Brain microvascular endothelial cell (primary cell): ENCODE data around the gene RASGRF1.

ENCODE experiments used
- DNase-seq: peaks from one replicate; pipeline ENCODE4 v3.0.0-alpha.2; 2020
- H3K27ac ChIP-seq: fragments of 250-450 bp; sonication (Bioruptor Pico); 2 replicates; pipeline ENCODE4 v1.5.1; 2020; ENCODE audit warnings: mild to moderate bottlenecking, moderate library complexity
- H3K27me3 ChIP-seq: fragments of 250-450 bp; sonication (Bioruptor Pico); replicated peaks from 2 replicates; pipeline ENCODE4 v1.5.1; 2020; ENCODE audit warnings: mild to moderate bottlenecking
- H3K36me3 ChIP-seq: fragments of 250-450 bp; sonication (Bioruptor Pico); replicated peaks from 2 replicates; pipeline ENCODE4 v1.5.1; 2020; ENCODE audit warnings: mild to moderate bottlenecking
- H3K4me3 ChIP-seq: 2 replicates; pipeline ENCODE4 v1.5.1; 2011; ENCODE audit warnings: low read depth, mild to moderate bottlenecking, control low read depth, low read length, moderate library complexity
- CTCF ChIP-seq: IDR thresholded peaks from 2 replicates; pipeline ENCODE4 v1.5.1; 2011; ENCODE audit warnings: low read depth, mild to moderate bottlenecking, moderate library complexity, low read length, control low read depth, inconsistent platforms; ENCODE audit errors: missing control alignments
- in situ Hi-C: cut with HindIII; loops from 2 replicates; pipeline ENCODE4 v1.10.0; 2017; ENCODE audit warnings: low sequenced_read_pairs, low pct_ligation_motif_present

The RASGRF1 gene

DNA sequence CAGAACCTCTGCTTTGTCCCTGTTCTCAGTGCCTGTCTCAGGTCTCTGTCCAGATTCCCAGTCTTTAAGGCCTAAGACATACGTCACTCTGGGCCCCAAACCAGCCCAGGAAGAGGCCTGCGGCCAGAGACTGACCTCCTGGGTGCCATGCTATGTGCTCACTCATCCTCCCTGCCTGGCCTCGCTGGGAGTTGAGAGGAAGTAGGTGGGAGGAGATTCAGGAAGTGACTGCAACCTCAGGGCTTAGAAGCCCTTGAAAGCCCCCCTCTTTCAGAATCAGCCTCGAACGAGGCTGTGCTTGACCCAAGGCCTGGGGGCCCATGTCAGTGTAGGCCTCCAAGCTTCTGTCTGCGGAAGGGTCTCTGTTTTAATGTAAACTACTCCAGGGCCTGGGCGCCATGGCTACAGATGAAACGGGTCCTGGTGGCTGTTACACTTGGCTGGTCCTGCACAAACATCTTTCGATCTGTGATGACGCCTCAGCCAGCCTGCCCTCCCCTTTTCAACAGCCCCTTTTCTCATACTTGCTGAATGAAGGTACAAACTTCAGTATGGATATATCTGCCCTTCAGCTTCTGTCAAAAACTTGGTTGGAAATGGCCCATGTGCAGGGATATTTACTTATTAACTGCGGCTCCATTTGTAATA lies 11.7 kb downstream of the RASGRF1 start:
- DNase-seq, result no peak
- H3K27me3 ChIP-seq, result no peaks in the 10 kb centered on the region

DNA sequence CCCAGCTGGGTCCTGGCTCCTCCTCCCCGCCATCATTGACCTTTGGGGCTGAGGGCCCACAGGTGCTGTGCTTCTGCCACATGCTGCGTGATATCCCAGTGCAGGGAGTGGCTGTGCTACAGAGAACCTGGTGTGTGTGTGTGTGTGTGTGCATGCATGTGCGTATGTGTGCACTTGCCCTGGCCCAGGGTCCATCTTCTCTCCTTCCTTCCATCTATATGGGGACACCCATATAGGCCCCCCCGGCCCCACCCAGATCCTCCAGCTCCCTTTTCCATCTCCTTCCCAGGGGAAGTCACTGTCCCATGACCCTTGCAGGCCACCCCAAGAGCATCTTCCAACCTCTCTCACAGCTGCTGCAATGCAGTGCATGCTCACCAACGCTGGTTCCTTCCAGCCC lies 12.6 kb downstream of the RASGRF1 start:
- no peak overlapping the region for H3K27ac ChIP-seq
- in situ Hi-C loops, result no loop called here
- TF ChIP-seq CTCF, result no peak
- no peaks in the 10 kb centered on the region for H3K27me3 ChIP-seq
- H3K4me3 ChIP-seq, result no peak overlapping the region
- no peak for DNase-seq
- no peaks in the 10 kb centered on the region for H3K36me3 ChIP-seq

More for the DNA sequence above, 11.7 kb downstream of the RASGRF1 start:
- no peak overlapping the region for H3K4me3 ChIP-seq
- no peak for TF ChIP-seq CTCF
- in situ Hi-C loops, result no loop called here
- H3K36me3 ChIP-seq, result no peaks in the 10 kb centered on the region
- H3K27ac ChIP-seq, result no peak overlapping the region

- no peak overlapping the region for H3K4me3 ChIP-seq
- no peak for TF ChIP-seq CTCF
- no peaks in the 10 kb centered on the region for H3K36me3 ChIP-seq
- in situ Hi-C loops, result no loop called here
- no peak for DNase-seq
- no peak overlapping the region for H3K27ac ChIP-seq
- no peaks in the 10 kb centered on the region for H3K27me3 ChIP-seq
These were observed 13.9 kb downstream of the RASGRF1 start for GRCh38 chr15:79076661-79077060.

DNA sequence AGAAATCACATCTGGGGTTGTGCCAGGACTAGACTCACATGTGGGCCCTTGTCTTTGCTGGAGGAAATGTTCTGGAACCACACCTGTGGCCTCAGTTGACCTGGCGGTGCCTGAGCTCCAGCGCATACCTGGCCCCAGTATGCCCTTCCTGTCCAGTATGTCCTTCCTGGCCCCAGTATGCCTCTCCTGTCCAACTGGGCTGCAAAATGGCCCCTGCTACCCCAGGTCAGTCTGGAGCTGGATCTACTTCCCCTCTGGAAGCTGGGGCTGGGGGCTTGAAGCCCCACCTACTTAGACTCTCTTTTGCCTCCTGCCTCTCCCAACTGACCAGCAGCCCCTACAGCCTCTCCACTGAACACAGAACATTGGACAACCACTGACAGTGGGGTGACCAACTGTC lies 15.3 kb downstream of the RASGRF1 start:
- in situ Hi-C loops, result no loop called here
- Histone ChIP-seq H3K27ac (no peak overlapping the region), H3K27me3 (no peaks in the 10 kb centered on the region), H3K4me3 (no peak overlapping the region), H3K36me3 (no peaks in the 10 kb centered on the region)
- DNase-seq, result no peak
- no peak for TF ChIP-seq CTCF

DNA sequence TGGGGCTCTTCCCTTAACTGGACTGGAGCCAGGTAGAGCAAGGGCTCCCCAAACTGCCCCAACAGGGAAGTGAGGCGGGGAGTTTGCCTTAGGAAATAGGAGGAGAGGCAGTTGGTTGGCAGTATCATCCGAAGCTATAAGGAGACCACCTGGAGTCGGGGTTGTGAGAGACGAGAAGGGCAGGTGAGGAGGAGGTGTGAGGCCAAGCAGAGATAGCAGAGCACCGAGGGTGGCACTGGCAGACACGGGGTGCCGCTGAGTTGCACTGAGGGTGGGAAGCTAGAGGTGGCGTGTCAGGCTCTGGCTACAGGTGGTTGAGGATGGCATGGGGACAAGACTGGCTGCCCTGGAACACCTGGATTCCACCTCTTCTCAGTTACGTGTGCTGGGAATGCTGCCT lies 17.2 kb downstream of the RASGRF1 start:
- TF ChIP-seq CTCF, result no peak
- in situ Hi-C loops, result no loop called here
- no peak for DNase-seq
- no peaks in the 10 kb centered on the region for H3K27me3 ChIP-seq
- no peak overlapping the region for H3K27ac ChIP-seq
- no peaks in the 10 kb centered on the region for H3K36me3 ChIP-seq
- no peak overlapping the region for H3K4me3 ChIP-seq

- no peak for TF ChIP-seq CTCF
- H3K4me3 ChIP-seq, result no peak overlapping the region
- no peak for DNase-seq
- H3K27me3 ChIP-seq, result no peaks in the 10 kb centered on the region
- no peaks in the 10 kb centered on the region for H3K36me3 ChIP-seq
- no peak overlapping the region for H3K27ac ChIP-seq
- in situ Hi-C loops, result no loop called here
These were observed 18.7 kb downstream of the RASGRF1 start for GRCh38 chr15:79071901-79072300.
